HT1080 (cell line): ENCODE data around the gene SYNE1. TPM values are rescaled to one million over a fixed set of nuclear protein-coding genes. Genes with fewer than 3 reads are reported as not detected.
"Not testable (repeated sequence)": the region's sequence is repeated elsewhere in the genome, so short reads cannot be mapped to it uniquely, and the experiment has no call there.

Experiments
- DNase-seq: peaks from one replicate; pipeline ENCODE4 v3.0.0-alpha.2; 2015; ENCODE audit warnings: low read depth
- total RNA-seq: library from RNA; depleted of rRNA; stranded (reverse); fragments of >200 nt; shearing (Covaris generic); gene quantifications from 2 replicates; pipeline ENCODE4 v1.2.3, GENCODE V29; 2014

The SYNE1 gene
- total RNA-seq, 1 experiment from 2014 or later: 20.8 TPM

- no peak for DNase-seq
Observed at GRCh38 chr6:152631376-152631775, 5.8 kb downstream of the SYNE1 start.

- no peak for DNase-seq
Observed at GRCh38 chr6:152630832-152631231, 6.3 kb downstream of the SYNE1 start.

- DNase-seq: no peak
Observed at GRCh38 chr6:152625213-152625612, 11.9 kb downstream of the SYNE1 start.

GRCh38 chr6:152614776-152615175, 22.4 kb downstream of the SYNE1 start:
- not testable (repeated sequence) for DNase-seq

GRCh38 chr6:152609125-152609670, 28.0 kb downstream of the SYNE1 start:
- DNase-seq: no peak

GRCh38 chr6:152605941-152606340, 31.2 kb downstream of the SYNE1 start:
- DNase-seq: no peak

- no peak for DNase-seq
Observed at GRCh38 chr6:152605342-152605741, 31.8 kb downstream of the SYNE1 start.

- DNase-seq: no peak
Observed at GRCh38 chr6:152603911-152604310, 33.3 kb downstream of the SYNE1 start.

GRCh38 chr6:152600022-152600421, 37.1 kb downstream of the SYNE1 start:
- no peak for DNase-seq

- no peak for DNase-seq
Observed at GRCh38 chr6:152598901-152599537, 38.1 kb downstream of the SYNE1 start.

GRCh38 chr6:152598421-152598820, 38.7 kb downstream of the SYNE1 start:
- no peak for DNase-seq

GRCh38 chr6:152596726-152597125, 40.4 kb downstream of the SYNE1 start:
- no peak for DNase-seq

GRCh38 chr6:152595499-152595898, 41.7 kb downstream of the SYNE1 start:
- DNase-seq: no peak

- DNase-seq: no peak
Observed at GRCh38 chr6:152594701-152595100, 42.5 kb downstream of the SYNE1 start.

- no peak for DNase-seq
Observed at GRCh38 chr6:152588456-152588855, 48.7 kb downstream of the SYNE1 start.

GRCh38 chr6:152587473-152587872, 49.7 kb downstream of the SYNE1 start:
- DNase-seq: no peak

GRCh38 chr6:152585236-152585635, 51.9 kb downstream of the SYNE1 start:
- no peak for DNase-seq

GRCh38 chr6:152583888-152584287, 53.3 kb downstream of the SYNE1 start:
- no peak for DNase-seq

- DNase-seq: no peak
Observed at GRCh38 chr6:152576525-152576924, 60.6 kb downstream of the SYNE1 start.

- DNase-seq: no peak
Observed at GRCh38 chr6:152575621-152576150, 61.5 kb downstream of the SYNE1 start.

- no peak for DNase-seq
Observed at GRCh38 chr6:152575161-152575560, 62.0 kb downstream of the SYNE1 start.

- no peak for DNase-seq
Observed at GRCh38 chr6:152573762-152574161, 63.4 kb downstream of the SYNE1 start.
